Measurements from ENCODE around the gene CERS2.

DNA sequence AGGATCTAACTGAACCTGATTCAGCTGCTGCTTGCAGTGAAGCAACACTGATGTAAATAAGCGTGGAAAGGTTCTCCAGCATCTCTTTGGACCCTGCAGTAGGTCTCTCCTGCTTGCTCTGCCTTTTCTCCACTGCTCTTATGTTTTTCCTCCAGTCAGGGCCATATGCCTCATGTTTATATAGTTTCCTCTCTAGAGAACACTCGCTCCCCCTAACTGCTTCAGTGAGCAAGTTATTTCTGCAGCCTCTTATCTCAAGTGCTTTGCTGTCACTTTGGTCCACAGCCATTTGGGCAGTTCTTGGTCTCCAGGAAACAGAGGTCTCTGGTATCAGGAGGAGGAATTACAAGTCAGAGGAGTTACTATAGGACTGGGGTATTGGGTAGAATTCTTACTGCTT is 38.9 kb upstream of the CERS2 start:
- TF ChIP-seq, protein P1, sequence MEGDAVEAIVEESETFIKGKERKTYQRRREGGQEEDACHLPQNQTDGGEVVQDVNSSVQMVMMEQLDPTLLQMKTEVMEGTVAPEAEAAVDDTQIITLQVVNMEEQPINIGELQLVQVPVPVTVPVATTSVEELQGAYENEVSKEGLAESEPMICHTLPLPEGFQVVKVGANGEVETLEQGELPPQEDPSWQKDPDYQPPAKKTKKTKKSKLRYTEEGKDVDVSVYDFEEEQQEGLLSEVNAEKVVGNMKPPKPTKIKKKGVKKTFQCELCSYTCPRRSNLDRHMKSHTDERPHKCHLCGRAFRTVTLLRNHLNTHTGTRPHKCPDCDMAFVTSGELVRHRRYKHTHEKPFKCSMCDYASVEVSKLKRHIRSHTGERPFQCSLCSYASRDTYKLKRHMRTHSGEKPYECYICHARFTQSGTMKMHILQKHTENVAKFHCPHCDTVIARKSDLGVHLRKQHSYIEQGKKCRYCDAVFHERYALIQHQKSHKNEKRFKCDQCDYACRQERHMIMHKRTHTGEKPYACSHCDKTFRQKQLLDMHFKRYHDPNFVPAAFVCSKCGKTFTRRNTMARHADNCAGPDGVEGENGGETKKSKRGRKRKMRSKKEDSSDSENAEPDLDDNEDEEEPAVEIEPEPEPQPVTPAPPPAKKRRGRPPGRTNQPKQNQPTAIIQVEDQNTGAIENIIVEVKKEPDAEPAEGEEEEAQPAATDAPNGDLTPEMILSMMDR (IDR thresholded peaks at IDR 0.05): no peak
- no peak for TF ChIP-seq POLR2A (IDR thresholded peaks at IDR 0.05)

Measured in esophagus squamous epithelium (tissue), 4 donors.